ENCODE measurements around the gene SMARCD1.
A peak's percentile ranks its signal among the peaks of the same experiment; 100 is the strongest.

SMARCD1 gene

DNA sequence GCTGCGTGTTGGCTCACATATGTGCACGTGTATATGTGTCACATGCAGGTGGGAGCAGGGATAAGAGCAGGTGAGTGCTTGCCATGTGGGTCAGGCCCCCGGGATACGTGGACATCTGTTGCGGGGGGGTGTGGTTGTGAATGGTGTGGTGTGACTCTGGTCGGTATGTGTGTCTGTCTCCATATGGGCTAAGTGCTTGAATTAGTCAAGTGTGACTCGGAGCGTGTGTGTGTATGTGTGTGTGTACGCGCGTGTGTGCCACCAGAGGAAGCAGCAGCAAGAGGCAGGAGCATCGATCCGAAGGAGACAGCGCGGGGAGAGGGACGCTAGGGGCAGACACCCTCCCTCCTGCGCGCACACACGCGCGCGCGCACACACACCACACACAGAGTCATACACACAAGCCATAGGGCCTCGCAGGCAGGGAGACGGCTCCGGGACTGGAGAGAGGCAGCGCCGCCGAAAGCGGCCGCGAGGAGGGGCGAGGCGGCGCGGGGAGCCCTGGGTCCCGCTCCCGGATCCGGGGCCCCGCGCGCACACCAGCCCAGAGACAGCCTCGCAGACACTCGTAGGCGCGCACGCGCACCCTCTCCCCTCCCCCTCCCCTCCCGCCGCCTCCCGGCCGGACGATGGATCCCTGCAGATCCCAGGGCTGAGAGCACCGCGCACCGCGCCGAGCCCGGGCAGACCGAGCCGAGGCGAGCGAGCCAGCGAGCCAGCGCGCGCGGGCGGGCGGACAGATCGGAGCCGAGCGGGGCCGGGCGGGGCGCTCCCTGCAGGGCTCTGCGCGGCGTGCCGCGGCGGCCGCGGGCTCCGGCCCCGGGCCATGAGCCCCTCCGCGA lies 27.9 kb upstream of the SMARCD1 start, which contains the start of gene ASIC1:
ASIC1 (plus strand) TSS at position 597 of the 842 bp plus-strand sequence. CDS start 1,171 bp downstream, outside the sequence.
- DNase-seq: peak; percentile 62 to 68

DNA sequence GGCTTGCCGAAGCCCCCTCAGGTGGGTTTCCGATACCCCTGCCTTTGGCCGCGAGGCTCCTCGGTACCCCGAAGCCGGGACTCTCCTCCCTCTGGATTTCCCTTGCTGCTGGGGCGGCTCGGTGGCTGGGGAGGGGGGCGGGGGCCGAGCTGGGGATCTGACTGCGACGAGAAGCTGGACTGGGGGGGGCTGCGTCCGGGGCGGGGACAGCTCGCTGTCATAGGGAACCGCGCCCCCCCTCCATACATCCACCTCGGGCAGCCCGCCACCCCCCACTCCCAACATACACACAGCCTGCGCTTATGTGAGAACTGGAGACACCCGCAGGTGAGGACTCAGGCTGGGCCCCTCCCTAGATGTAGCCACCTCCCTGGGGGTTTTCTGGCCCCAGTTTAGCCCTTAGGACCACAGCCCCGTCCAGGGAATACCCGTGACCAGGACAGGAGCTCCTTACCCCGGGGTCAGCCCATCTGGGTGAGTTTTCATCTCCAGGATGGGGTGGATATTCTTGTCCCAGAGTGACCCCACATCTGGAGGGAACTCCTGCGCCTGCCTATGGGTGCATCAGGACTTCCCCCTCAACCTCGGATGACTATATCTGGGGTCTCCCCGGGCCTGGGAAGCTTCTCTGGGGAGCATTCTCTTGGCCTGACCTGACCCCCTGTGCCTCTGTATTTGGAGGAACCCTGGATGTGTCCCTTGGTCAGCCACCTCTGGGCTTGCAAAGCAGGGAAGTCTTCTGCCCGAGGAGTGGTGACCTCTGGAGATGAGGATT lies 27.1 kb upstream of the SMARCD1 start:
- no peak for DNase-seq

DNA sequence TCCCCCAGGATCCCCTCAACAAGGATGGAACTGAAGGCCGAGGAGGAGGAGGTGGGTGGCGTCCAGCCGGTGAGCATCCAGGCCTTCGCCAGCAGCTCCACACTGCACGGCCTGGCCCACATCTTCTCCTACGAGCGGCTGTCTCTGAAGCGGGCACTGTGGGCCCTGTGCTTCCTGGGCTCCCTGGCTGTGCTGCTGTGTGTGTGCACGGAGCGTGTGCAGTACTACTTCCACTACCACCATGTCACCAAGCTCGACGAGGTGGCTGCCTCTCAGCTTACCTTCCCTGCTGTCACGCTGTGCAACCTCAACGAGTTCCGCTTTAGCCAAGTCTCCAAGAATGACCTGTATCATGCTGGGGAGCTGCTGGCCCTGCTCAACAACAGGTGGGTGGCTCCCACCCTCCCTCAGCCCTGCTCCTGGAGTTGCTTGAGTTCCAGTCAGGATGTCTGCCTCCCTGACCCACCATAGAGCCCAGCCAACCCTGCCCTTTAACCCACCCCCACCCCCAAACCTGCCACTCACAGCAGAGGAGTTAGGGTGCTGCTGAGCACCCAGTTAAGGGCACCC lies 26.3 kb upstream of the SMARCD1 start:
- DNase-seq: no peak

DNA sequence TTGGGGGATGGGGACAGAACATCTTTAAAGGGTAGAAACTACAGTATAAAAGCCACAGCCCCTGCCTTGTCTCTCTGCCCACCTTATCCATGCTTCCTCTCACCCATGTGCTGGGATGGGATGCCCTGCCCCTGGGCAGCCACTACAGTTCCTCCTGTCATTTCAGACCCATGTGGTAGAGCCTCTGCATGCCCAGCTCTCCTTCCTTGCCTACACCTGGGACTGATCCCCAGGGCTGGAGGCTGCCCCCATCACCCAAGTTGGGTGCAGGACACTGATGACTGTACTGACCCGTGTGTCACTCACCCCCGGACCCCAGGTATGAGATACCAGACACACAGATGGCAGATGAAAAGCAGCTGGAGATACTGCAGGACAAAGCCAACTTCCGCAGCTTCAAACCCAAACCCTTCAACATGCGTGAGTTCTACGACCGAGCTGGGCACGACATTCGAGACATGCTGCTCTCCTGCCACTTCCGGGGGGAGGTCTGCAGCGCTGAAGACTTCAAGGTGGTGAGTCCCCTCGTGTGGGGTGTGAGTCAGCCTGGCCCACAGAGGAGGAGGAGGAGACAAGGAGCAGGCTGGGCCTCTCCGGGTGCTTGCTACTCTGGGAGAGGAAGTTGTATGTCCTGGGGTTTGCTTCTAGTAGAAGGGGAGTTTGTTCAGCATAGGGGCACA lies 25.6 kb upstream of the SMARCD1 start:
- peak; percentile 51 to 57 for DNase-seq

DNA sequence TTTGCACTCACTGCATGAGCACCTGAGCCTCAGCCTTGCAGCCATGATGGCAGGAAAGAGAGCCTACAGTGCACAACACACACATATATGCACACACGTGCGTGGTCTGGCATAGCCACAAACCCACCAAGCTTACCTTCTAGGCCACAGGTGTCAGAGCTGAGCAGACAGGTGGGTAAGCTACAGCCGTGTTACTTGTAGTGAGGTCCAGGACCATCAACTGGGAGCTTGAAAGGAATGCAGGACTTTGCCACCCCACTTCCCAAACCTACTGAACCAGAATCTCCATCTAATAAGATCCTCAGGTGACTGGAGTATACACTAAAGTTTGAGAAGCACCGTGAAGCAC lies 25.0 kb upstream of the SMARCD1 start:
- no peak for DNase-seq

DNA sequence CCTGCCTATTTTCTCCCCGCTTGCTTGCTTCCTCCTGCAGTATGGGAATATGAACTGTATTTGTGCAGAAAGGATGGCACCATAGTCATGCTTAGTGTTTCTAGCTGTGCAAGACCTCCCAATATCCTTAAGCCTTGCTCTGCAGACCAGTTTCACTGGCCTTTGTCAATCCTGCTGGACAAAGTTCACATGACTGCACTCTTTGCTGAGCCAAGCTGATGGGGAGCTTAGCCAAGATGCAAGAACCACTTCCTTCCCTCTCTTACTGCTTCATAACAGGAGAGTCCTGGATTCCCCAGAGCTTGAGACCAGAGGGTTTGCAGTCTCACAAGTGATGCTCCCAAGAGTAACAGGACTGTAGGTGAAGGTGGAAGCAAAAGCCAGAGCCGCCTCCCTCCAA lies 24.0 kb upstream of the SMARCD1 start:
- DNase-seq: no peak

DNA sequence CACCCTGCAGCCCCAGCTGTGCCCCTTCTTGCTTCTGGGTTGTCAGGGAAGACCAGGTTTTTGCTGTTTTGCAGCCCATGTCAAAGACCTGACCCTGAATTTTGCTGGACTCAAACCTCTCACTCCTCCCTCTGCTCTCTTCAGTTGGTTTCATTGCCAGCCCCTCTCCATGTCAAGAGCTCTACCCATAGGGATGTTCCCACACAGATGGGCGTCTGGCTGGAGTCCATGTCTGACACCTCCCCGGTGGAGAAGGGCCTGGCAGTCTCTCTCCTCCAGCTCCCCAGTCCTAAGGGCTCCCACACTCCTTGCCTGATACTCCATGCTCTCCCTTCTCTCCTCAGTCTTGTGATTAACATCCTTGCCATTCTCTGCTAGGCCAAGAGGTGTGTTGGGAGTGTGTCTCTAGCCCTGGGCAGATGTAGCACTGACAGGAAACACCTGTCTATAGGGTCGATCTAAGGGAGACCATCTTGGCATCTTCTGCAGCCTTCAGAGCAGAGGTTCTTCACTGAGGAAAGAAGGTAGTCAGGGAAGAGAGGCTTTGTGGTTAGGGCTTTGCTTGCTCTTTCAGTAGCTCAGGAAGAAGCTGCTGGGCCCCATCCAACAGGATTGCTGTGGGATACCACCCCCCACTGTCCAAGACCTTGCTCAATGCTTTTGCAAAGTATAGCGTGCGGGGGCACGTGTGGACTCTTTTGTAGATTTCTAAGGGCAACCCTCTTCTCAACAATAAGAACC lies 23.0 kb upstream of the SMARCD1 start:
- DNase-seq: no peak

DNA sequence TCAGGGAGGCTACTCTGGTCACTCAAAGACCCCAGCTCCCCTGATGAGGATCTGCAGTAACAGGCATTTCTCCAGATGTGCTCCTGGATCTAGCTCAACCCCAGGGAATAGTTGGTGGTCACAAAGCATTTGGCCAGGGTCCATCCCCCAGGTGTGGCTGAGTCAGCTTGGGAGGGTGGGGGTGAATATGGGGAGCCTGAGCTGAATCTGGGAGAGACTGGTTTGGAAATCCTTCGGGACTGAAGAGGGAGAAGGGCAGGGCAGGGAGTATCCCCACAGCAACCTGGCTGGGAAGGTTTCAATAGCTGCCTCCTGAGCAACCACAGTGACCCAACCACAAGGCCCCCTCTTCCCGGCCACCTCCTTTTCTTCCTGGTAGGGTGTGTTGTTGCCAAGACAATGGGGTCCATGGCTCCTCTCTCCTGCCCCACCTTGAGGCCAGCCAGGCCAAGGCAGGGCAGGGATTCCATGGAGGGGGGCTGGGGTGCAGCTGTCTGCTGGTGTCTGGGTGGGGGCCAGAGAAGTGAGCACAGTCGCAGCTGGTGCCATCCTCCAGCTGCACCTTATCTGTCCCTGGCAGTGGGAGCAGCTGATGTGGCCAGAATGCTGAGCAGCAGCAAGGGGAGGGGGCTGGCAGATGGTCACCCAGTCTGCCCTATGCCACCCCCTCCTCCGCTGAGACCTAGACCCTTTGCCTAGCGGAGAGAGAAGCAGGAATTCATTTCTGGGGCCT lies 22.2 kb upstream of the SMARCD1 start:
- DNase-seq: no peak

DNA sequence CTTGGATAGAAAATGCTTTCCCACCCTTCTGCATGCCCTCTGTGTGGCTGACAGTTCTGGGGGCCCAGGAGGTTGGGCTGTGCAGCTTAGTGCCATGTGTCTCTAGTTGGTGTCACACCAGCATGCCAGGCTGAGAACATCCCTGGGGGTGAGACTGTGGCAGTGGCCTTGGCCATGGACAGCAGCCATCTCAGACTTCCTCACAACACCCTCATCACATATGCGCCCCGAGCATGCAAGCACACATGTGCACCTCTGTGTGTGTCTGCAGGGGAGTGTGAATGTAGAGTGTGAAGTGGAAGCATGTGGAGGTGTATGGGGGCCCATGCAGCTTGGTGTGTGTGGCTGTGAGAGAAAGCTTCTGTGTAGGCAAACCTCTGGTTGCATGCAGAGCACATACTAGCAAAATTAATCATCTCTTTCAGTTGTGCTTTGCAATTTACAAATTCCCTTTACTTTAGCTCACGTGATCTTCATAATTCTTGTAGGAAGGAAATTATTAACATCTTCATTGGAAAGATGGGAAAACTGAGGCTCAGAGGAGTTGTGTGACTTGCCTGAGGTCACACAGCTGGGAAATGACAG lies 19.3 kb upstream of the SMARCD1 start:
- no peak for DNase-seq

DNA sequence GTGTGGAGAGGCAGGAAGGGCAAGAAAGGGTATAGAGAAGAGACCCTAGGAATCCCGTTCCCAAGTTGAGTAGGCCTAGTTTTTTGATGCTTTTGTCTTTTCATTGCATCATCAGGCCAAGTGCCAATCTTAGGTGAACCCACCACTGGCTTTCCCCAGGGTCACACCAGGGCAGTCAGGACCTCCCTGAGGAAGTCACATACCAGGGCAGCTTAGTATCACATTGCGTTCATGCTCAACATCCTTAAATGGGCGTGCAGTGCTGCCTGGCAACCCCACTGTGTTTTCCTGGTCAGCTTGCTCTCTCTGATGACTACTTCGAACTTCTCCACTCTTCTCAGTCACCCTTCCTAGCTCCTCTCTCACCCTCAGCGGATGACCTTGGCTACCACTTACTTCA lies 18.7 kb upstream of the SMARCD1 start:
- no peak for DNase-seq

DNA sequence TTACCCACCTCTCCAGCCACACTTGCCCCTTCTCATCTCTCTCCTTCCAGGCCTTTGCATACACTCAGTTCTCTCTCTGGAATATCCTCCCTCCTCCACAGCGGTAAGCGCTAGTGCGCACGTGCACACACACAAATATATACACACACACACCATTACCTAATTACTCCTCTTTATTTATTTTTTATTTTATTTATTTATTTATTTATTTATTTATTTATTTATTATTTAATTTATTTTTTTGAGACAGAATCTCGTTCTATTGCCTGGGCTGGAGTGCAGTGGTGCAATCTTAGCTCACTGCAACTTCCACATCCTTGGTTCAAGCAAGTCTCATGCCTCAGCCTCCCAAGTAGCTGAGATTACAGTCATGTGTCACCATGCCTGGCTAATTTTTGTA lies 16.1 kb upstream of the SMARCD1 start:
- DNase-seq: no peak

DNA sequence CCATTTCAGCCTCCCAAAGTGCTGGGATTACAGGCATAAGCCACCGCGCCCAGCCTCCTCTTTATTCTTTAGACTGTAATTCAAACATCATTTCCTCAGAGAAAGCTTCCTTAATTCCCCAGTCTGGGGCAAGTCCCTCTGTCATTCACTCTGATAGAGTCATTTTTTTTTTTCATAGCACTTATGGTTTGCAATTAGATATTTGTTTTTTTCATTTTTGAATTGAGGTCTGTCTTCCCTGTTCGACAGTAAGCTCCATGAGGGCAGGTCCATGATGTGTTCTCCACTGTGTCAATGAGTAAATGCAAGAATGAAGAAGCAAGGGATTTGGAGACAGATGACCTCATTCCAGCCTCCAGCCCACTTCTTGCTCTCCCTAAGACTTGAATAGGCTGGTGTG lies 15.6 kb upstream of the SMARCD1 start:
- DNase-seq: no peak

DNA sequence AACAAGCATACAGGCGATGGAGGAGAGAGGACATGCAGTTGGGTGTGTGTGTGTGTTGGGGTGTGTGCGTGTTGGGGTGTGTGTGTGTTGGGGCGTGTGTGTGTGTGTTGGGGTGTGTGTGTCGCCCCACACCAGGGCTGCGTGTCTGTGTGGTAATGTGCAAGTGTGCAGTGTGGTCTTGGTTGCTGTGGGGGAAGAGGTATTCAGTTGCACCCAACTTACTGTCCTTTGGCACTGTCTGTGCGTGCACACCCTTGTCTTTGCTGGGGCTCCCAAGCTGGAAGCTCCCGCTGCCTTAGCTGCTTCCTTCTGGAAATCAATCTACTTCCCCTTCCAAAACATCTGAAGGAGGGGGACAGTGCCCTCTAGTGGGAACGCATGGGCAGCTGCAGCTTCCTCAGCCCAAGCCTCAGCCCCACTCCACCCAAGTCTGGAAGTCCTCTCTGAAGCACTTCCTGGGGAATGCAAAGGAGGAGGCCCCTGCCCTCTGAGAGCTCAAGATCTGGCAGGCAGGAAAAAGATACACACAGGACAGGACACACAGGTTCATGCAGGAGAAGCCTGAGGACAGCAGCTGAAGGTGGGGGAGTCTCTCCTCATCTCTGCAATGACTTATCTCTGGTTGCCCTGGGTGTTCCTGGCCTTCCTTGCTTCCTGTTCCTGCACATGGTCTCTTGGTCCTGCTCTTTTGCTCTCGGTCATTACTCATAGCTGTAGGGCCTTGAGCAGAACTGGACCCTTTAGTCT lies 14.7 kb upstream of the SMARCD1 start:
- peak; percentile 69 to 77 for DNase-seq

DNA sequence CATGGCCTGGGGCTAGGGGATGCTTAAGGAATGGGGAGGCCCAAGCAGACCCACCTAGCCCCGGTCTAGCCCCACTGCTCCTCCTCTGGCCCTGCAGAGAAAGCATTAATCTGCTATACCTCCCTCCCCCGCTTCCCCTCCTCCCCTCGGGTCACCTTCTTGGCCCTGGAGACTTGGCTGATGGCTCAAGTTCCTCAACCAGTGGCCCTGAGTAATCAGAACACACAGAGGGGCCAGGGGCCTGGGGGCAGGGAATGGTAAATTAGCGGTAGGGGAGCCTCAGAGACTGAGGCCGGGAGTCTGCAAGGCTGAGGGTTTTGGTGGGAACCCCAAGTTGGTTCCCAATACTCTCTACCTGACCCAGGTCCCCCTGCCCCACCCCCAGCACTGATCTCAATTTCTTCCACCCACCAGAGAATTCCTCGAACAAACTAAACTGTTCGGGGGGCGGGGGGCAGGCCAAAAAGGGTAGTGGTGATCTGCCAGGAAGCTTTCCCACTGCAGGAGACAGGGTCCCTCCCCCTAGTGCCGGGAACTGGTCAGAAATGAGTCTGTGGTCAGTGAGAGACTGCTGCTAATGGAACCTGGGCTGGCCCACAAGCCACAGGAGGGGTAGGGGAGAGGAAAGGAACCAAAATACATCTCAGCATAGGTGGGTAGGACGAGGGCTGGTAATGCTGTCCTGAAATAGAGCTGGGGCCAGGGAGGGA lies 12.8 kb upstream of the SMARCD1 start:
- no peak for DNase-seq

DNA sequence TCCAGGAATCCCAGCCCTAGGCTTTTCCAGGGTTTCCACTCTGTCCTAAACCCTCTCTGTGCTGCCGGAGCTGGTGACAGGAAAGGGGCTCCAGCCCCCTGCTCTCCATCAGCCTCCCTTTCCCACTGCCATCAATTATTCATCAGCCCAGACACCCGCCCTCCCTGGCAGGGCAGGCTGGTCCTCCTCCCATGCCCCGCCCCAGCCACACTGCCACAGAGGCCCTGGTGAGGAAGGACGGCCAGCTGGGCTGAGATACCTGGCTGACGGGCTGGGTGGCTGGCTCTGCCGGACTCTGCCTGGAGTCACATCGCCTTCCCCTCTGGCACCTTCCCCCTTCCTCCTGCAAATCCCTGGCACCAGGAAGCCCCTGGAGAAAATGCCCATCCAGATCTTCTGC lies 11.9 kb upstream of the SMARCD1 start:
- no peak for DNase-seq

DNA sequence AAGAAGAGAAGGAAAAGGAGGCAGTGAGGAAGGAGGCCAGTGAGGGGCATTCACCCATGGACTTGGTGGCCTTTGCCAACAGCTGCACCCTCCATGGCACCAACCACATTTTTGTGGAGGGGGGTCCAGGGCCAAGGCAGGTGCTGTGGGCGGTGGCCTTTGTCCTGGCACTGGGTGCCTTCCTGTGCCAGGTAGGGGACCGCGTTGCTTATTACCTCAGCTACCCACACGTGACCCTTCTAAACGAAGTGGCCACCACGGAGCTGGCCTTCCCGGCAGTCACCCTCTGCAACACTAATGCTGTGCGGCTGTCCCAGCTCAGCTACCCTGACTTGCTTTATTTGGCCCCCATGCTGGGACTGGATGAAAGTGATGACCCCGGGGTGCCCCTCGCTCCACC lies 11.4 kb upstream of the SMARCD1 start:
- no peak for DNase-seq

DNA sequence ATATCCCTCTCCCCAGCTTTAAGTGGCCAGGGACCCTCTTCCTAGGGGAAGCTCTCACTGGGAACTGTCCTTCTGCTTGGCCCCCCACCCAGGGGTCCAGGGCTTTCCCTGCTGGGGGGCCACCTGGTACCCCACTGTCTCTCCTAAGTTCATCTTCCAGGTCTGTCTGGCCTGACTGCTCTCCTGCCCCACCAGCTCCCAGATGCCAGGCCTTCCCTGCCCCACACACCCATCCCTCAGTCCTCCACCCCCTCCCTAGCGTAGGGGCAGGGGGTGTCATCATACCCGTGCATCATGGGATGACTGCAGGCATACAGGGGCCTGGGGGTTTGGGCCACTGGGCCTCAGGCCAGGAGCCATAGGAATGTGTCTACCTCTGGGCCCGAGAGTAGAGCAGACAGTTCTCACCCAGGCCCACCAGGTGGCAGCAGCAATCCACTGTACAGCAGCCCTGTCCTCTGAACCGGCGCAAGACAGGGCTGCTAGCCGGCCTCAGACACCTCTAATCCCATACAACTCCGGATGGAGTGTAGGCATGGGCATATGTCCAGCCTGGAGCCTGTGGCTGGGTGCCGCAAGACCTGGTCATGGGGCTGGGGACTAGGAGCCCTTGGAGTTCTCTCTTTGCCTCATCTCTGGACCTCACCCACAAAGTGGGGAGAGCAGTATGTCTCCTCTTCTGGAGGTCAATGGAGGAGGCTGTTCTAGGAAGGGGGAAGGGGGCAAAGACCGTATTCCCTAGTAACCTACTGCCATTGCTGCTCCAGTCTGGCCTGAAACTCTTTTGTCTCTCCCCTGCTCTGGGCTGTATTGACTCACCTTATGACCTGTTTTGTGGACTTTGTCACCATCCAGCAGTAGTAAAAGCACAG lies 10.0 kb upstream of the SMARCD1 start:
- DNase-seq: peak; percentile 88 to 90

DNA sequence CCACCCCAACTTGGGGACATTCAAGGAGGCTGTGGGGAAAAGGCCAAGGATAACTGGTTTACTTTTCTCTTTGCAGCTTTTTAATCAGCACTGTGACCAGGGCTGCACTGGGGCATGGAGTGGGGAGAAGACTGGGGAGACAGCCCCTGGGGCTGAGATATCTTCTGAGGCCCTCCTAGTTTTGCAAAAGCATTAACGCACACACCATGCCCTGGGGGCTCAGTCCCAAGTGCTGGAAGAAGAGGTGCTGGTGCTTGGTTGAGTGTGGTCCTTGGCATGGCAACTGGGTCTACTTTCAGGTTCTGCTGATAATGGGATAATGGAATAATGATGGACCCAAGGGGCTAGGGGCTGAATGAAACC lies 9.4 kb upstream of the SMARCD1 start:
- DNase-seq: no peak

DNA sequence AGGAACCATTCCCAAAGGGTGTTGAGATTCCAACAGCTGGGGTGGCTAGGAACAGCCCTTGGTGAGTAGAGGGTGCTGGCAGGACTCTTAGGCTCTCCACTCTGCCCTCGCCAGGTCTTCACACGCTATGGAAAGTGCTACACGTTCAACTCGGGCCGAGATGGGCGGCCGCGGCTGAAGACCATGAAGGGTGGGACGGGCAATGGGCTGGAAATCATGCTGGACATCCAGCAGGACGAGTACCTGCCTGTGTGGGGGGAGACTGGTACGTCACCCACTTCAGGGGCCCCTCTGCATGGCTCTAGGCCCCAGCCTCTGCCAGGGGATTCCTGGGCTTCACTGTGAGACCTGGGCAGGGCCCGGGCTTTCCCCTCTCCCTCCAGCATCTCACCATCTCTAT lies 8.0 kb upstream of the SMARCD1 start:
- no peak for DNase-seq
